Vagina (tissue), 2 donors: ENCODE measurements around the gene CIBAR2.

ENCODE experiments used
- CTCF ChIP-seq, 3 experiments: fragments of 450-650 bp in 2 of 3; fragments of 200-600 bp in 1 of 3; sonication (generic) in 1 of 3; IDR thresholded peaks; one replicate each; pipeline ENCODE4 v1.5.1; 2017 to 2019; ENCODE audit warnings: antibody characterized with exemption in 3 of 3, mild to moderate bottlenecking in 2 of 3, moderate library complexity in 2 of 3
- POLR2A ChIP-seq, 2 donors: fragments of 450-650 bp; IDR thresholded peaks; one replicate each; pipeline ENCODE4 v1.6.1; 2017; ENCODE audit warnings: antibody characterized with exemption in 2 of 2, mild to moderate bottlenecking in 2 of 2, moderate library complexity in 2 of 2
- POLR2AphosphoS5 ChIP-seq, 2 donors: sonication (generic); formaldehyde crosslinking; IDR thresholded peaks; one replicate each; pipeline ENCODE4 v1.9.0; 2017; ENCODE audit warnings: antibody characterized with exemption in 2 of 2, mild to moderate bottlenecking in 2 of 2, low read depth in 1 of 2; ENCODE audit not compliant: insufficient read depth in 1 of 2

DNA sequence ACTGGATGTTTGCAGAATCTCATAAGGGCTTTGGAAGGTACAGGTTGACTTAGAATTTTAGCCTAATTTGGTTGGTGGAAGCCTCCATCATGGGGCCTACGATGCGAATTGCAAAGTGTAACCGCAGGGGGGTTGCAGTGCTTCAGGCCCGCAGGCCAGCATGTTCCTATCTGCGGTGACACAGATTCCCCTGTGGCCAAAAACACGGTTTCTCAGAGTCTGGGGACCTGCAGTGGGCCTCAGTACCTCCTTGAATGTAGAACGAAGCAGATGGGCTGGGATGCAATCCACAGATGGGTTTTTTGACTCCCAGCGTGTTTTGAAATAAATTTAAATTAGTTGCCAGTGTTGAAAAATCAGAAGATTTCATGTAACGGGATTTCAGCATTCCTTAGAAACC, 49.9 kb downstream of the CIBAR2 start:
- TF ChIP-seq CTCF (IDR thresholded peaks at IDR 0.05) (no peak), POLR2A (IDR thresholded peaks at IDR 0.05) (no peak), POLR2AphosphoS5 (IDR thresholded peaks at IDR 0.05; ENCODE audit: insufficient read depth in 1 of 2, low read depth in 1 of 2) (no peak)
